Measurements from ENCODE around the gene OR1G1.

The OR1G1 gene

DNA sequence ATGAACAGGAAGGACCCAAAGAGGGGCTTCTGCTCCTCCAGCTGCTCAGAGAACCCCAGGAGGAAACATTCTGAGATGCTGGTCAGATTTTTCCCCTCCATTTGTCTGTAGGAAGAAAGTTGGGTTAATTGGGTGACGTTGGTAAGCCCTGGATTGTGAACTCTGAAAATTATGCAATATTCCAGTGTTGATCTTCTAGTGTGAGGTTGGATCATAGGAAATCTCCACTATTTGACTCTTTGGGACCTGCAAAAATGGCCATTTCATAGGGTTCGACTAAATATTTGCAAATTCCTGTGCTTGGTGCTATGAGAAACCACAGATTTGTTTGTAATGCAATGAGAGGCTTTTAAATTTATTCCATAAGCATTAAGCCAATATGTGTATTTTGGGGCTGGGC lies at the start of gene OR1G1:
Gene OR1G1, minus strand, starts transcription at position 101 of the 400 bp plus-strand sequence. Its CDS starts 0 bp downstream, at position 101.
- no peak for TF ChIP-seq CTCF (IDR thresholded peaks at IDR 0.05)

DNA sequence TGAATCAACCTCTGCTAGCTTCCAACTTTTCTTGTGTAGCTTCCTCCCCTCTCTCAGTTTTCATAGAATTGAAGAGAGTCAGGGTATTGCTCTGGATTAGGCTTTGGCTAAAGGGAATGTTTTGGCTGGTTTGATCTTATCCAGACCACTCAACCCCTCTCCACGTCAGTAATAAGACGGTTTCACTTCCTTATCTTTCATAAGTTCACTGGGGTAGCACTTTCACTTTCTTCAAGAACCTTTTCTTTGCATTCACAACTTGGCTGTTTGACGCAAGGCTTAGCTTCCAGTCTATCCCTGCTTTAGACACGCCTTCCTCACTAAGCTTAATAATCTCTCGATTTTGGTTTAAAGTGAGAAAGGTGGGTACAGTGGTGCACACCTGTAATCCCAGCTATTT lies 40.2 kb upstream of the OR1G1 start:
- no peak for TF ChIP-seq CTCF (IDR thresholded peaks at IDR 0.05)

DNA sequence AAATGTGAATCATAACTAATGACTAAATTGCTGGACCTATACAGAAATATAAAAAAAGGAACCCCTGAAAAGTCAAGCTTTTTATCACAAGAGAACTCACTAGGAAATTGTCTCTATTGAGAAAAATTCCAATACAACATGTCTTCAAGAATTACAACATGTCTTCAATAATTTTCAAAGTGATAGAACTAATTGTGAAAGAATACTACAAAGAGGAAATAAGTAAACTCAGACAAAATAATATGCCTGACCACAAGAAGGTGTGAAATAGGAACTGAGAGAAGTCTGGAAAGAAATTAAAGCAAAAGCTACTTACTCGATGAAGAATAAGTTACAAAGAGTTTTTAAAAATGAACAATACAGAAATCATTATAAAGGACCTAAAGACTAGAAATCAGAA lies 29.9 kb upstream of the OR1G1 start:
- TF ChIP-seq CTCF (IDR thresholded peaks at IDR 0.05): no peak

- no peak for TF ChIP-seq CTCF (IDR thresholded peaks at IDR 0.05)
These were observed 23.0 kb downstream of the OR1G1 start, which contains the start of gene OR1D2 for GRCh38 chr17:3104322-3104721. Gene OR1D2 (minus strand): TSS chr17:3104422. CDS start chr17:3092996, 11,426 bp downstream.

Measured in LNCAP (cell line).